ENCODE measurements around the gene KRT76.

KRT76 gene

DNA sequence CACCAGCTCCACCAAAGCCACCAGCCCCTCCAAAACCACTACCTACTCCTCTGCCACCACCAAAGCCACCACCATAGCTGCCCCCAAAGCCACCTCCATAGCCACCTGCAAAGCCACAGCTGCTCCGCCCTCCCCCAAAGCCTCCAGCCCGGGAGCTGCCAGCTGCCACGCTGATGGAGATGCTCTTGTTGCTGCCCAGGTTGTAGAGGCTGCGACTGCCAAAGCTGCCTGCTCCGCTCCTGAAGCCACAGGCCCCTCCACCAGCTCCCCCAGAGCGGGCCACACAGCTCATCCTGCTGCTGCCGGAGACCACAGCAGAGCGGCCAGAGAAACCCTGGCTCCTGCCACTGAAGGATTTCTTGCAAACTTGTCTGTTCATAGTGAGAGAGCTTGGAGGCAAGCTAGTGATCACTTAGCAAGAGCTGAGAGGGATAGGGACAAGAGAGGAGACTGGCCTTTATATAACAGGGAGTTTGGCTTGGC lies at the start of gene KRT76:
Gene KRT76 (minus strand): TSS at position 433 of the 483 bp plus-strand sequence. CDS start 54 bp downstream, at position 379.
- DNase-seq (ENCODE audit: low read depth), result no peak

DNA sequence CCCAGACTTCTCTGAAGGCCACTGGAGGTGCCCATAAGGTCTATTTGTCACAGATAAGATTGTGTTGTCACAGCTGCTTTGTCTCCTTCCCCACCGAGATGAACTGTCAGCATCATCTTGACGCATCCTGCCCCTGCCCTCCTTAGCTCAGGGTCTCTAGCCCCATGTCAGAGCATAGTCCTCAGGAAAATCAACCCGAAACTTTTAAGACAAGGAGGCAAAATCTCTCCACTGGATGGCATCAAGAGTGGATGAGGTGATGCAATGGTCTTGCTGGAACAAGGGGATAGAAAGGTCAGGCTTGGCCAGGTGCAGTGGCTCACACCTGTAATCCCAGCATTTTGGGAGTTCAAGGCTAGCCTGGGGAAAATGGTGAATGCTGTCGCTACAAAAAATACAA lies 48.8 kb upstream of the KRT76 start:
- no peak for DNase-seq (ENCODE audit: low read depth)

DNA sequence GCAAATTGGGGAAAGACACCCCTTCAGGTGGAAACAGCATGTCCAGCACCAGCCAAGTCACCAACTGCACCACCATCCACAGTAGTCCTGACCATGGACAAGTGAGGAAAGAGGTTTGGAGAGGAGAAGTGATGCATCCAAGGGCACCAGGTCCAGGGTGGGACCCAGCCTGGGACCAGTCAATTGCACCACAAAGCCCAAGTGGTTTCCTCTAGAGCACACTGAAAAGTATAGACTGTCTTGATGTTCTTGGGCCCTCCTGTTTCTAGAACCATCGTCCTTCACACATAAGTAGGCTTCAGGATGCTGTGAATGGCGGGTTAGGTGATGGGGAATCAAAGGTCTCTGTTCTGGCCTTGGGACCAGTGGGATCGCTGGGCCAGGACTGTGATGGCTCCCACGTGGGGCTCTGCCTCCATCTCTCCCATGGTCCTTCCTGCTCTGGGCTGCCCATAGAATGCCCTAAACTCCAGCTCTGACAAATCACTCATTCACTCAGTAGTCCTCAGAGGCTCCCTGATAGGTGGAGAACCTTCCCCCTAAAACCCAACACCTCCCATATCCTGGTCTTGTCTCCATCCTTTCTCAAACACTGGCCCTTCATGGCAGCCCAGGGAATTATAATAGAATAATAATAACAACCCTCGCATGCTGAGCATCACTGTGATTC lies 47.7 kb upstream of the KRT76 start:
- no peak for DNase-seq (ENCODE audit: low read depth)

DNA sequence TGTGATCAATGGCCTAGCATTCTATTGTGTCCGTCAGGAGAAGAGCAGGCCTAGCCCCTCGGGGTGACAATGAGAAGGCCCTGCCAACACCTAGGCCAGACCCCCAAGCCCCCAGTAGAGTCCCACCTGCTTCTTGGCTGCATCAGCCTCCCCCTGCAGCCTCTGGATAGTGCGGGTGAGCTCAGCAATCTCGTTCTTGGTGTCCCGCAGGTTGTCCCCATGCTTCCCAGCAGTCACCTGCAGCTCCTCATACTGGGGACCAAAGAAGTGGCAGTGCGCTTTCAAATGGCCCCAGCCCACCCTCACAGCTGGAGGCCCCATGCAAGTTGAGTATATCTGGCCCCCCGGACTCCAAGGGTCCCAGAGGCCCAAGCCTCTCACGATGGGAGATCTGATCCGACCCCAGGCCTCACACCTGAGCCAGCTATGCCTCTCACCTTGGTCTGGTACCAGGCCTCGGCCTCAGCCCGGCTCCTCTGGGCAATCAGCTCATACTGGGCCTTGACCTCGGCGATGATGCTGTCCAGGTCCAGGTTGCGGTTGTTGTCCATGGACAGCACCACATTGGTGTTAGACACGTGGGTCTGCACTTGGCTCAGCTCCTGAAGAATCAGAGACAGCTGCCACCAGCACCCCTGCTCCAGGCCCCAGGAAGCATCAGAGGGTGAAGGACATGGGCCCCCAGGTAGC lies 46.8 kb upstream of the KRT76 start:
- DNase-seq (ENCODE audit: low read depth), result no peak

DNA sequence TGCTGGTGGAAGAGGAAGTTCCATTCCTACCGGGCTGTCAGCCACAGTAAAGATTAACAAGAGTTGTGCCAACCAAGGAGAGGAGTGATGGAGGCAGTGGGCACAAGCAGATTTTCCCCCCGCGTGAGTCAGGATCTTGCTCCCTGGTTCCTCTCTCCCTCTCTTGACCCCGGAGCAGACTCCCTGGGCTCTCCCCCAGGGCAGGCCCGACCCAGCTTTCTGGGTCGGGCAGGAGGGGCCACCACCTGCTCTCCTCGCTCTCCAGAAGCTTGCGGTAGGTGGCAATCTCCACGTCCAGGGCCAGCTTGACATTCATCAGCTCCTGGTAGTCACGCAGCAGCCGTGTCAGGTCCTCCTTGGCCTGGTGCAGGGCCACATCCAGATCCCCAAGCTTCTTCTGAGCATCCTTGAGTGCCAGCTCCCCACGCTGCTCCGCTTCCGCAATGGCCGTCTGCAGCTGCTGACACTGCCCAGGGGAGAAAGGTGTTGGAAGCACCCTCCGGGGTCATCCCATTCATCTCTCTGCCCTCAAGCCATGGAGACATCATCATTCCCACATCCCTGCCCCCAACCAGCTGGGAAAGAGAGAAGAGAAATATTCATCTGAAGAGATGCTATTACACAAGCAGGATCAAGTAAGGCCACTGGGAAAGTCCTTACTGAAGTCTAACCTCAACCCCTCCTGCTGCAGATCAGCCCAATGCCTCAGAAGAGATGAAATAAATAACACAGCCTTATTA lies 45.8 kb upstream of the KRT76 start:
- DNase-seq (ENCODE audit: low read depth), result no peak

DNA sequence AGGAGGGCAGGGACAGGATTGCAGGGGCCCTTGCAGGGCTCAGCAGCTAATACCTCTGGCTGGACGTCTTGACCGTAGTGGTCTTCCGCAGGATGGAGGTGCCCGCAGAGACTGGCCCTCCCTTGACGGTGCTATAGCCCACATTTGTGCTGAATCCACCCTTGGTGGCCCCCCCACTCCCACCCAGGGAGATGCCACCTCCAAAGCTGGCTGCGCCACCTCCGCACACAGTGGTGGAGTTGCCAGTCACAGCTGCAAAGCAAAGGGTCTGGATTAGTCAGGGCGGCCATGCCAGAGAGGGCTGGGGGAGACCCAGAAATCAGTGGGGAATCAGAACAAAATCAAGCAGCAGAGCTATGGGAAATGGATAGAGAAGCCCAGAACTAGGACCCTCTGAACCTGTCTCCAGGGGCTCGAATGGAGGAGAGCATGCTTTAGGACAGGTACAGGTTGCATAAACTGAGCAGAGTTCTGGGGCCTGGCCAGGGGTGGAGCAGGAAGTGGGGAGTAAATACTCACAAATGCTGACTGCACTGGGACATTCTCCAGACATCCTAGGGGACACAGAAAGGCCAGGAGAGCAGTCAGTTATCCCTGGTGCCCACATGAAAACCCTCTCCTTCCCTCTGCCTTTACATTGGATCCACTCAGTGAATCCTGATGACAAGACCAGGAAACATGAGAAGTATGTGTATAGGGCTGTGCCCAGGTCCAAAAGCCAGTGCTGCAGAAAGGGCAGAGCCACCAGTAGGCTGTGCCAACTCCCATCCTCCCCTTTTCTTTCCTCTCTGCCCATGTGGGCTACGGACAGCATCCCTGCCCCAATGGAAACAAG lies 44.9 kb upstream of the KRT76 start:
- no peak for DNase-seq (ENCODE audit: low read depth)

DNA sequence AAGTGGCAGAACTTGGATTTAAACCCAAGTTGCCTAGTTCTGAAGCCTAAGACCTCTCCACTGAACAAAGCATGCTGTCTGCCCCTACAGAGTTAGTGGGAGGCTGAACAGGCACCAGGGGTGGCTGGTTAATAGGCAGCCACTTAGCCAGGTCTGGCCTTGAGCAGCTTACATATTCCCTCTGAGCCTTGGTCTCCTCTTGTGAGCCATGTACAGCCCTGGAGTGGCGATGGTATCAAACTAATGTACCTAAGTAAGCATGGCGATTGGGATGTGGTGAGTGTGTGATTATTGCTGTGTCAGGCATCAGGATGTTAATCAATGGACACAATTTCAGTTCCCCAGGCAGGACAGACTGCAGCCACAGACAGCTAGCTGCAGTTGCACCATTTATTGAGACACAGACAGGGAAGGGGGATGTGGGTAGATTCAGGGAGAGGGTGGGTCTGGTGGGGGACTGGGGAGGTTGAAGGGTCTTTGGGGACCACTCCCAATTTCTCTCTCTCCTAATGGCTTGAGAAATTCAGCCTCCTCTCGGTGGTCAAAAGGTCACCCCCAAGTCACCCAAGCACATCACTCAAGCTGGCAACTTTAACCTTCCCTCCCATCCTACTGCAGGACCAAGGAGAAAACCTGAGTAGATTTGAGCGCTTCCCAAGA lies 44.1 kb upstream of the KRT76 start:
- DNase-seq (ENCODE audit: low read depth), result no peak

DNA sequence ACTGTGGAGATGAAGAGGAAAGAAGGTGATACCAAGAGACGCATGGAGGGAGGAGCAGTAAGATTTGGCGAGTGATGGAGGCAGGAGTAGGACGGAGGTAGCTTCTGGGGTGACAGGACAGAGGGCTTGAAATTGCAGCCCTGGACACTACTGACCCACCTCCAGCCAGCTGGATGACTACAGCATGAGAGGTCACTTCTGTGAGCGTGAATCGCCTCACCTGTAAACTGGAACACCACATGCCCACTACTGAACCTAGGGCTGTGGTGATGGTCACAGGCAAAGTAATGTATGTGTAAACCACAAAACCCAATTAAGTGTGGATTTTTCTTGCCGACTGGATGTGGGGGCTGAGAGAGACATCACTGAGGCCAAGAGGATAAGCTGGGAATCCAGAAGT lies 43.4 kb upstream of the KRT76 start:
- DNase-seq (ENCODE audit: low read depth), result no peak

DNA sequence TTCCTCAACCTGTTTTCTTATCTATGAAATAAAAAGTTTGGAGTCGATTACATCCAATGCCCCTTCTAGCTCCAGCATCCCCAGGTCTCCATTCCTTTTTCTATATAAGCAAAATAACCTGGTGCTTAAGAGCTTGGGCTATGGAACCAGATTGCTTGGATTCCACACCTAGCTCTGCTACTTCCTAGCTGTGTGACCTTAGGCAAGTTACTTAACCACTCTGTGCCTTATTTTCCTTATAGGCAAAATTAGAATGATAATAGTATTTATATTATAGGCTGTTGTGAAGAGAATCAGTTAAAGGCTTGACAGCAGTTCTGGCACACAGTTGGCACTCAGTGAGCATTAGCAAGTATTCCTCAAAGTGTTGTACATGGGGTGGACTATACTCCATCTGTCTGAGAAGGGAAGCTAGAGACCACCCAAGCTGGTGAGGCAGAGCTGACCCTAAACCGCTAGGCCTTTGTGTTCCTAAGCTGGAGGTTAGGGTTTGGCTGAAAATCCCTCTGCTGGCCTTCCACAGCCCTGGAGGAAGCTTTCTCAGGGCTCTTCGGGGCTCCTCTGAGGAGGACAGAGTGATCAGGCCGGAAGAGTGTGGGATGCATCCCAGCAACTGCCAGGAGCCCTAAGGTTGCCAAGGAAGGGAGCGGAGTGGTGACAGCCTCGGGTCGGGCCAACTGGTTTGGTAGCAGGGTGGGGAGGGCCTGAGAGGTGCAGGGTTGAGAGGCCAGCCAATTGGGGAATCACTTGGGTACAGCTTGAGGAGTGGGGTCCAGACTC lies 42.8 kb upstream of the KRT76 start:
- no peak for DNase-seq (ENCODE audit: low read depth)

DNA sequence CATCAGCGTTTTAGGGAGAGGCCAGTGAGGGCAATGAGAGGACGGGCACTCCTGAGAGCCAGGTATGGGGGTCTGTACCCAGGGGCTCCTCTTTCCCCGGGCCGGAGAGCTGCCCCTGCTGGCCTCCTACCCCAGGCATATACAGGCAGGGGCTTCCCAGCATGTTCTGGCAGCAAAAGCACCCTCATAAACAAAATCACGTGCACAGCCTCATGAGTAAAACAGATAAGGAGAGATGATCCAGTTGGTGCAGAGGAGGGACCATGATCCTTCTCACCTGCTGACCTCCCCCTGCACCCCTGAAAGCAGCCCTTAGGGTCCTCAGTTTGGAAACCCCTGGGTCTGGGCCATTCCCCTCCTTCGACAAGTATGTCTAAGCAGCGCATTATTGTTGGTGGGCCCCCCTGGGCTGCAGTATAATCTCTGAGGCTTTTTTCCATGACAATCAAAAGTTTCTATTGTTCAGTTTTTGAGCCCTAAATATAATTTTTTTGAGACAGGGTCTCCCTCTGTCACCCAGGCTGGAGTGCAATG lies 41.8 kb upstream of the KRT76 start:
- DNase-seq (ENCODE audit: low read depth), result no peak

DNA sequence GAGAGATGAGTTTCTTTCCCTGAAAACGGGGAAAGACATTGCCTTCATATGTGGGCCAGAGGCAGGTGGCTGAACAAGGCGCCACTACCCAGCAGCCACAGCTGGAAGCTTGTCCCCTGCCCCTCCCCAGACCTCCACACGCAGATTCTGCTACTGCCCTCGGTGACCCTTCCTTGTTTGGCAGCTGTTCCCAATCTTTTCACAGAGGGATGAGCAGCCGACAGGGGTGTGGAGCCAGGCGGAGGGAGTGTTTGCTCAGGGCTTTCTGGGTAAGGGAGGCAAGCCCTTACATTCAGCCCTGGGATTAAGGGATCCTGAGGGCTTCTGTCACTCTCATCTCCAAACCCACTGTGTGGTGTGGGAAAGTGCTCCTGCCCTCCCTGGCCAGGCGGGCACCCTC lies 41.2 kb upstream of the KRT76 start:
- no peak for DNase-seq (ENCODE audit: low read depth)

DNA sequence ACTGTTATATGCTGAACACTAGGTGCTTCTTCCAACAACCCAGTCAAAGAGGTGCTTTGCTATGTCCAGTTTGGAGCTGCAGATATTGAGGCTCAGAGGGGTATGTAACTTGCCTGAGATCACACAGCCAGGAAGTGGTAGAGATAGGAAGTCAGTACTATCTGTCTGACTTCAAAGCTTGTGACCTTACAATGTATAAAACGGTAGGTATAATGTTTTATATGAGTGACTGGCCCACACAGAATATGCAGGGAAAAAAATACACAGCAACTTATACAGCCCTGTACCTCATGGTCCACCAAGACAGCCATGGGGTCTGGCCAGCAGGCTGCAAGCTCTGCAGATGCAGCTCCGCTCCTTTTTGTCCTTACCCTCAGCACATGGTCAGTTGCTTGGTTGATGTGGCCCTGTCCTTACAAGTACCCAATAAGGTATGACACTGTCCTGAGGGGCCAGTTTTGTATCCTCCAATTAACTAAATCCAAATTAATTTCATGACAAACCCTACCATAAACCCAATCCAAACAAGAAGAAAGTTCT lies 40.6 kb upstream of the KRT76 start:
- no peak for DNase-seq (ENCODE audit: low read depth)

DNA sequence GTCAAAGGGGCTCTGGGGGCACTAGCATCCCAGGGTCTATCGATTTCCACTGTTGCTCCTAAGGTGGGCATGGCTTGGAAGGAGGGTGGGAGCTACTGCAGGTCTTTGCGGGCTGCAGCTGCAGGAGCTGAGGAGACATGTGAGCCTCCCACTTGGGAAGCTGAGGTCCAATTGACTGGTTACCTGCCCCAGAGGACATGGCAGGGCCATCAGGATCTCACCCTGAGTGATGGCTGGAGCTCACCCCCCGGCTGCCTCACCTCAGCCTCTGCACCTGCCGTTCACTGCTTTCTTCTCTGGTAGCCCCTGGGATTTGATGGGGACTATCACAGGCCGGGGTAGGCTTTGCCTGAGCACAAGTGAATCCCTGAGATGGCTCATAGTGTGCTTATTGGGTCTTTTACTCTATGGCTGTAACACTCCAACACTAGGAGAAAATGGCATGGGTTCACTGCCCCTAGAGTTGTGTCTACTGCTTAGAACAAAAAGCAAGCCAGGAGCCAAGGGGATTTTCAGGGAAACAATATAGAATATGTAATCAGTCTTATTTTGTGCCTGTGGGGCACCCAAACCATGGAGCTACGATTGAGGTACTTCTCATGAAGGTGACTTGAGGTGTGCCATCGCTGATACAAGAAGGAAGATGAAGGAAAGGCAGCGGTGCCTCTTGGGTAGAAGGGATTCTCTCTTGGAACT lies 40.0 kb upstream of the KRT76 start:
- DNase-seq (ENCODE audit: low read depth), result no peak

DNA sequence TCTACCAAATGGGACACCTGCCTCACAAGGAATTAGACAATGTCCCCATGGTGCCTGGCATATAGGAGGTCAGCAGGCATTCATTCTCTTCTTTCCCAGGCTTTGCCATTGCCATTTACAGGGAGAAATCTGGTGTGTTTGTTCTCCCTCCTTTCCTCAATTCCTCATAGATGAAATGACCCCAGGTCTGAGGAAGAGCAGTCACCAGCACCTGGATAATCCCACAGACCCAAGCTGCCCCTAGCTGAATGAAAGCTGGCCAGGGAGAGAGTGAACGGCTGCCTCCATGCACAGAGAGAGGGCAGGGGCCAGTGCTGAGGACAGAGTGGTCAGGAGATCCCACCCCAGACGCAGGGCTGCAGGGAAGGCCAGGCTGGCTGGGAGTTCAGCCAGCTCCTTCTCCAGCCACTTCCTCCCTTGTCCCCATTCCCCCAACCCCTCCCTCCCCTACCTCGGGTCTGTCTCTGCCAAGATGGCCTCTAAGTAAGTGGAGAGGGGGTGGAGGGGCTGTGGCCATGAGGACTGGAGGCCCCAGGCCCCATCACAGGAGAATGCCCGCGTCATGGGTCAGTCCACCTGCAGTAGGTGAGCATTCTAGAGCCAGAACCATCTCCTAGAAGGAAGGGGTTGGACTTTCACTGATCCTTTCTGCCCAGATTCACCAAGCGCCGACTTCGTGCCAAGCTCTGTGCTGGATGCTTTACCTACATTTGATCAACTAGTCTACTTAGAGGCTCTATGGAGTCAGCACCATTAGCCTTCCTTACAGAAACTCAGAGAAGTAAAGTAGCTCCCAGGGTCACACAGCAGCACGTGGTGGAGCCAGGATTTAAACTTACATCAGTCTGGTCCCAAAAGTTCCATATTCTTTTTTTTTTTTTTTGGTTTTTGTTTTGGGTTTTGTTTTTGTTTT lies 38.8 kb upstream of the KRT76 start:
- no peak for DNase-seq (ENCODE audit: low read depth)

DNA sequence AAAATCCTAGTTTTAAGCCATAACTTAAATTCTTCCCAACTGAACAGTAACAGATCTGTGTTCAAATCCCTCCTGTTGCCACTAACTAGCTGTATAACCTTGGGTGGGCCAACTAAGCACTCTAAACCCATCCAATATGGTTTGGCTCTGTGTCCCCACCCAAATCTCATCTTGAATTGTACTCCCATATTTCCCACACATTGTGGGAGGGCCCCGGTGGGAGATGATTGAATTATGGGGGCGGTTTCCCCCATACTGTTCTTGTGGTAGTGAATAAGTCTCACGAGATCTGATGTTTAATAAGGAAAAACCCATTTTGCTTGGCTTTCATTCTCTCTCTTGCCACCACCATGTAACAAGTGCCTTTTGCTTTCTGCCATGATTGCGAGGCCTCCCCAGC lies 38.0 kb upstream of the KRT76 start:
- no peak for DNase-seq (ENCODE audit: low read depth)

DNA sequence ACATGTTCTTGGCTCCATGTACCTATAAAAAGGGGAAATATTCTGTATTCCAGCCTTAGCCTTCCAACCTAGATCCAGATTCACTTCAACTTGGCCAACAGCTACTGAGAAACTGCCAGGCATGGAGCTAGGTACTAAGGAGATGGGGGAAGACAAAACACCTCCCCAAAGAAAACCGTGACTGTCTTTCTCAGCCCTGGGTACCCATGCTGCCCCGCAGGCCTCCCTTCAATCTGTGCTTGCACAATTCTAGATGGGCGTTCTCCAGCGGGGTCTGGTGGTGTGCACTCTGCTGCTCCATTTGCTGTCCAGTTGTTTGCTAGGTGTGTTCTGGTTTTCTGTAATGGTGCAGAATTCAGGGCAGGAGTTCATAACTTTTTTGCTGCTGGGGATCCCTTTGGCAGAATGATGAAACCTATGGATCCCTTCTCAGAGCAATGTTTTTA lies 37.6 kb upstream of the KRT76 start:
- DNase-seq (ENCODE audit: low read depth), result no peak

DNA sequence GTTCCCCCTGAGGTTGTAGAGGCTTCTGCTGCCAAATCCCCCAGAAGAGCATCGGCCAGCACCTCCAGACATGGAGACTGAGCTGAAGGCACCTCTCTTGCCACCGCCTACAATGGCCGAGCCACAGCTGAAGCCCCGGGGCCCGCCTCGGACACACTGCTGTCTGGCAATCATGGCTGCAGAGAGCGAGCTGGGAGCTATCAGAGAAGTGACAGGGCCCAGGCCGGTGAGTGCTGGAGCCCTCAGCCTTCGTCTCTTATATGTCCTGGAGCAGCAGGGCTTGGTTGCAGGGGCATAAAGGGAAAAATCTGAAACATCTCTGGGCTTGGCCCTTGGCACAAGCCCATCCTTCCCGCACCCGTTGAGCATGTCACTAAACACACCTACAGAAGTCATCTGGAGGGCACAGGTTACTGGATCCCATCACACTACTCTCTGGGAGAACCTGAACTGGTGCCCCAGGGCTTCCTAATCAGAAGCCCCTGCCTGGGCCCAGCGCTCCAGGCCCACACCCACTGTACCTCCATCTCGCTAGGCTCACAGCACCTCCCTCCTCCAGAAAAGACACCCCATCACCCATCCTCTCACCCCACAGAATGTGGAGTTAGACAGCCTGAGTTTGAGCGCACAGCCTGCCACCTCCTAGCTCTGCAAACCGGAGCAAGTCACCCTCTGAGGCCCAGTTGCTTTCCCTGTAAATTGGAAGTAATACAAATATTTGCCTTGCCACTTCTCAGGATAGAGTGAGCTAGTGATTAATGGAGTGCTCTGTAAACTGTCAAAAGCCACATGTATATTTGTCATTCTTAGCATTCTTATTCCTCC lies 37.0 kb upstream of the KRT76 start, which contains the start of gene KRT4:
Gene KRT4 (minus strand): TSS at position 232 of the 825 bp plus-strand sequence. CDS start 58 bp downstream, at position 174.
- no peak for DNase-seq (ENCODE audit: low read depth)

All from amniotic epithelial cell (primary cell).